ENCODE data around the gene TMEM87A.

The TMEM87A gene

GRCh38 chr15:42166225-42166940, 106.8 kb downstream of the TMEM87A start:
- FAIRE-seq = no peak

GRCh38 chr15:42165106-42165505, 108.1 kb downstream of the TMEM87A start:
- DNase-seq (ENCODE audit: insufficient read length, low spot score) = no peak
- no peak for FAIRE-seq

More at GRCh38 chr15:42166225-42166940, 106.8 kb downstream of the TMEM87A start:
- no peak for DNase-seq (ENCODE audit: insufficient read length, low spot score)

GRCh38 chr15:42163947-42164550, 109.2 kb downstream of the TMEM87A start:
- DNase-seq (ENCODE audit: insufficient read length, low spot score) = no peak
- FAIRE-seq = no peak

GRCh38 chr15:42163291-42163690, 109.9 kb downstream of the TMEM87A start:
- DNase-seq (ENCODE audit: insufficient read length, low spot score) (no peak), FAIRE-seq (no peak)

All from GM19239 (cell line).